ENCODE data around the gene CBX1.

GRCh38 chr17:48054238-48055185 lies 46.8 kb downstream of the CBX1 start:
- TF ChIP-seq CTCF (IDR thresholded peaks at IDR 0.05) (no peak), POLR2A (IDR thresholded peaks at IDR 0.05) (no peak)

All from body of pancreas (tissue), 4 donors.